Stomach (tissue), 9 donors: ENCODE results near the gene OPN5. TPM values are rescaled to one million over a fixed set of nuclear protein-coding genes. Genes with fewer than 3 reads are reported as not detected.

ENCODE experiments used
- DNase-seq, 2 donors: peaks; one replicate each; pipeline versions ENCODE4 v3.0.0 to v3.0.0-alpha.2; 2013 to 2019
- H3K27ac ChIP-seq, 5 donors: fragments of 200-600 bp in 4 of 5; sonication (generic) in 4 of 5; one replicate each; pipeline ENCODE4 v1.5.1; 2013 to 2019; ENCODE audit warnings: mild to moderate bottlenecking in 1 of 5, moderate library complexity in 1 of 5
- H3K27me3 ChIP-seq, 3 donors: fragments of 200-600 bp; sonication (generic); one replicate each; pipeline ENCODE4 v1.5.1; 2017 to 2019; ENCODE audit warnings: mixed run types in 1 of 3
- H3K36me3 ChIP-seq, 4 donors: fragments of 200-600 bp; sonication (generic); 1 replicate in 3 of 4; 2 replicates in 1 of 4; pipeline ENCODE4 v1.5.1; 2016 to 2019
- H3K4me1 ChIP-seq, 4 donors: fragments of 200-600 bp; sonication (generic); one replicate each; pipeline ENCODE4 v1.5.1; 2016 to 2019
- H3K4me3 ChIP-seq, 4 donors: fragments of 200-600 bp; sonication (generic) in 3 of 4; one replicate each; pipeline ENCODE4 v1.5.1; 2016 to 2019; ENCODE audit warnings: mild to moderate bottlenecking in 1 of 4
- H3K9me3 ChIP-seq, 4 donors: fragments of 200-600 bp; sonication (generic); one replicate each; pipeline ENCODE4 v1.5.1; 2016 to 2019
- EP300 ChIP-seq: sonication (generic); formaldehyde crosslinking; IDR thresholded peaks from one replicate; pipeline ENCODE4 v1.6.1; 2017; ENCODE audit warnings: antibody characterized with exemption
- POLR2A ChIP-seq, 4 donors: fragments of 450-650 bp; IDR thresholded peaks; one replicate each; pipeline ENCODE4 v1.6.1; 2016; ENCODE audit warnings: antibody characterized with exemption in 4 of 4, control low read depth in 2 of 4, mild to moderate bottlenecking in 1 of 4, moderate library complexity in 1 of 4
- POLR2AphosphoS5 ChIP-seq, 3 donors: sonication (generic); formaldehyde crosslinking; IDR thresholded peaks; one replicate each; pipeline ENCODE4 v1.6.1; 2016; ENCODE audit warnings: antibody characterized with exemption in 3 of 3
- whole genome bisulfite sequencing, 5 donors: extraction: QIAGEN DNeasy Blood & Tissue Kit in 3 of 5; methylation state at CpG; one replicate each; pipeline versions ENCODE4 v1.1.5 to v1.1.7; 2013 to 2018; 5-methylcytosine and 5-hydroxymethylcytosine counted together
- intact Hi-C: fragments of 100-400 bp; cut with DNase I; formaldehyde crosslinking; loops from one replicate; pipeline ENCODE4 v1.15.1; 2023; ENCODE audit warnings: low total_unique reads
- polyA plus RNA-seq, 3 donors: library from polyadenylated mRNA; stranded (reverse); fragments of 200-250 nt; gene quantifications; one replicate each; pipeline ENCODE4 v1.2.3, GENCODE V29; 2013
- total RNA-seq, 5 donors: library from RNA; depleted of rRNA; stranded (reverse); fragments of >200 nt; gene quantifications; one replicate each; pipeline versions ENCODE4 v1.1.0 to v1.2.3, GENCODE V29; 2014 to 2016
- TF ChIP-seq, protein P1 (sequence below), 7 experiments: fragments of 450-650 bp in 4 of 7; fragments of 200-600 bp in 3 of 7; sonication (generic) in 3 of 7; IDR thresholded peaks; one replicate each; pipeline ENCODE4 v1.5.1; 2016 to 2019; ENCODE audit warnings: antibody characterized with exemption in 7 of 7, control low read depth in 2 of 7, mild to moderate bottlenecking in 1 of 7
- donor health status: healthy with polysubstance abuse.
- donor health status: Bipolar disorder and iron deficiency.
- donor health status: healthy.

OPN5 gene
- total and polyA plus RNA-seq, 8 donors = 0.19 TPM; not detected in 7

DNA sequence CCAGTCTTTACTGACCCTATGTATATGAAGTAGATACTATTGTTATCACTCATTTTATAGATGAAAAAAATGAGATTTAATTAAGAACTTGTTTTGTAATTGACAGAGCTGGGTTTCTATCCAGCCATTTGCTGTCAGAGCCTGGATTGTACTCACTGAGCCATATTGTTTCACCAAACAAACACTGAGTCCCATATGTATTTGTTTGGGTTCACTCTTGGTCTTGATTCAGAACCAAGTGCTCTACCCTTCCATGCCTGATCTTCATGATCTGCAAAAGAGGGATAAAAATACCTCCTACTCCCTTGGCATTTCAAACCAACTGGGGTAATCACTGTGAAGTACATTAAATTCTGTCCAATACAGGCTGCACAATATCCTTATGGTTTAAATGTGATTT is 52.4 kb downstream of the OPN5 start:
- H3K9me3 ChIP-seq = no peaks in the 10 kb centered on the region
- TF ChIP-seq, protein P1, sequence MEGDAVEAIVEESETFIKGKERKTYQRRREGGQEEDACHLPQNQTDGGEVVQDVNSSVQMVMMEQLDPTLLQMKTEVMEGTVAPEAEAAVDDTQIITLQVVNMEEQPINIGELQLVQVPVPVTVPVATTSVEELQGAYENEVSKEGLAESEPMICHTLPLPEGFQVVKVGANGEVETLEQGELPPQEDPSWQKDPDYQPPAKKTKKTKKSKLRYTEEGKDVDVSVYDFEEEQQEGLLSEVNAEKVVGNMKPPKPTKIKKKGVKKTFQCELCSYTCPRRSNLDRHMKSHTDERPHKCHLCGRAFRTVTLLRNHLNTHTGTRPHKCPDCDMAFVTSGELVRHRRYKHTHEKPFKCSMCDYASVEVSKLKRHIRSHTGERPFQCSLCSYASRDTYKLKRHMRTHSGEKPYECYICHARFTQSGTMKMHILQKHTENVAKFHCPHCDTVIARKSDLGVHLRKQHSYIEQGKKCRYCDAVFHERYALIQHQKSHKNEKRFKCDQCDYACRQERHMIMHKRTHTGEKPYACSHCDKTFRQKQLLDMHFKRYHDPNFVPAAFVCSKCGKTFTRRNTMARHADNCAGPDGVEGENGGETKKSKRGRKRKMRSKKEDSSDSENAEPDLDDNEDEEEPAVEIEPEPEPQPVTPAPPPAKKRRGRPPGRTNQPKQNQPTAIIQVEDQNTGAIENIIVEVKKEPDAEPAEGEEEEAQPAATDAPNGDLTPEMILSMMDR (IDR thresholded peaks at IDR 0.05) = no peak
- TF ChIP-seq EP300 (no peak), POLR2AphosphoS5 (IDR thresholded peaks at IDR 0.05) (no peak), POLR2A (IDR thresholded peaks at IDR 0.05) (no peak)
- H3K27ac ChIP-seq = no peak overlapping the region
- no peaks in the 10 kb centered on the region for H3K36me3 ChIP-seq
- H3K4me1 ChIP-seq = no peaks in the 10 kb centered on the region
- intact Hi-C loops = no loop called here
- DNase-seq = no peak
- H3K27me3 ChIP-seq = no peaks in the 10 kb centered on the region
- no peak overlapping the region for H3K4me3 ChIP-seq

DNA sequence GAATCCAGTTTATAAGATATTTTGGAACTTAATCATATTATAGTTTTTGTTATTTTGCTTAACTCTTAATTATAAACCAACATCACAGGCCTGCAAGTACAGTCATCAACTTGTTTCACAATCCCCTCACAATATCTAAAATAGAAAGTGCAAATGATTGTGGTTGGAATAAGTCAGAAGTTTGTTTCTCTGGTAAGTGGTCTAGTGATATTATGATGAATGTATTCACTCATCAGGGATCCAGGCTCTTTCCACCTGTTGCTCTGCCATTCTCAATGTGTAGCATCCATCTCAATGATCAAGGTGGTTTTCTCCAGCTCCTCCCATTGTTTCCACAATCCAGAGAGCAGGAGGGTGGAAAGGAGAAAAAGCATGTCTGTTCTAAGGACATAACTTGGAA is 54.2 kb downstream of the OPN5 start:
- intact Hi-C loops = no loop called here
- no peak overlapping the region for H3K4me3 ChIP-seq
- TF ChIP-seq, protein P1 (IDR thresholded peaks at IDR 0.05) = no peak
- TF ChIP-seq POLR2AphosphoS5 (IDR thresholded peaks at IDR 0.05) = no peak
- no peak for TF ChIP-seq EP300
- no peak for TF ChIP-seq POLR2A (IDR thresholded peaks at IDR 0.05)
- H3K27ac ChIP-seq = no peak overlapping the region
- H3K4me1 ChIP-seq = no peaks in the 10 kb centered on the region
- H3K9me3 ChIP-seq = no peaks in the 10 kb centered on the region
- H3K36me3 ChIP-seq = no peaks in the 10 kb centered on the region
- H3K27me3 ChIP-seq = no peaks in the 10 kb centered on the region
- no peak for DNase-seq

DNA sequence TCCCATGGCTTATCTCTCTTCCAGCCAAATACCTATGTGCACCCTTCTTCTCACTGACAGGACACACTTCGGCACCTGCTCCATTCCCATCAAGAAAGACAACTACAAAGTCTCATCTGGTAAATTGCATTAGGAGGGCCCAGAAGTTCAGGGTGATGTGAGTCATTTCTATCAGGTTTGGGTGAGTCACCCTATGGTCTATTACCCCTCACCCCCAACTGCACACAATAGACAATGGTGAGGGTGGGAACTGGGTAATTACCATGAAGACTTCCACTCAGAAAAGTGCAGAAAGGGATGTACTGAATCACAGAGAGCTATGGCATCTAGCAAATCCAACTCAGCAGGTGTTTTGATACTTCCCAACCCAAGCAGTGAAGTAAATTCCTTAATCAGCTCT is 54.8 kb downstream of the OPN5 start:
- Histone ChIP-seq H3K9me3 (no peaks in the 10 kb centered on the region), H3K27ac (no peak overlapping the region), H3K36me3 (no peaks in the 10 kb centered on the region), H3K4me1 (no peaks in the 10 kb centered on the region), H3K27me3 (no peaks in the 10 kb centered on the region), H3K4me3 (no peak overlapping the region)
- 80 to 85% (median 84%) methylated on average over 1 of the region's 1 CpG for WGBS, 5 donors
- intact Hi-C loops = no loop called here
- TF ChIP-seq POLR2A (IDR thresholded peaks at IDR 0.05) (no peak), EP300 (no peak), POLR2AphosphoS5 (IDR thresholded peaks at IDR 0.05) (no peak)
- TF ChIP-seq, protein P1 (IDR thresholded peaks at IDR 0.05) = no peak
- DNase-seq = no peak

DNA sequence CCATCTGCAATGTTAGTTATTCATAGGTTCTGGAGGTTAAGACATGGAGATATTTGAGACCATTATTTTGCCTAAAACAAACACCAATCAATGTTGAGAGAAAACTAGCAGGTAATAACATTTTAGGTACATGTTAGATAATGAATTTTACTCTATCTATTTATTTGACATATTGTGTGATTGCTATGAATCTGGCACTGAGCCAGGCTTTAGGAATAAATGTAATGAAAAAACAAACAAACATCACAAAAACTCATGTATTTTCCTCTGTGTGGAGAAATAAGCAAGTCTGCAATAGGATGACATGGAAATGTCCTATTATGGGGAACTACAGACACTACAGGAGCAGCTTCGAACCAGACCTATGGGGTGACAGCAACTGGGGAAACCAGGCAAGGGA is 57.8 kb downstream of the OPN5 start:
- H3K4me1 ChIP-seq = no peaks in the 10 kb centered on the region
- no peak overlapping the region for H3K27ac ChIP-seq
- intact Hi-C loops = no loop called here
- H3K4me3 ChIP-seq = no peak overlapping the region
- DNase-seq = no peak
- TF ChIP-seq EP300 (no peak), POLR2AphosphoS5 (IDR thresholded peaks at IDR 0.05) (no peak), POLR2A (IDR thresholded peaks at IDR 0.05) (no peak)
- TF ChIP-seq, protein P1 (IDR thresholded peaks at IDR 0.05) = no peak
- H3K27me3 ChIP-seq = no peaks in the 10 kb centered on the region
- no peaks in the 10 kb centered on the region for H3K9me3 ChIP-seq
- 79 to 93% (median 88%) methylated on average over 1 of the region's 1 CpG for WGBS, 5 donors
- no peaks in the 10 kb centered on the region for H3K36me3 ChIP-seq

DNA sequence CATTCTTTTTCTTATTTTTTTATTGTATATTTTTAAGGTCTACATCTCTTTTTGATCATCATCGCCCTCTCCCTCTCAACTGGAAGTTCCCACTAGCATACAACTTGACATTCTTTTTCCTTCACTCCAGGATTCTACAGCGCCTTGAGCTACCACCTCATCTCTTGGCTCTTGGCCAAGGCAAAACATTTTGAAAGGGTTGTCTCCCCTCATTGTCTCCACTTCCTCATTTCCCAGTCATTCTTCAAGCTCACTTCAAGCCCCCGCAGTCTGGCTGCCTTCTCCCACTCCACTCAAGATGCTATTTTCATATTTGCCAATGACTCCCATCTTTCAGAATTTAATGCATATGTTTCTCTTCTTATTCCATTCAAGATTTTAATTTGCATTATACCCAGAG is 63.0 kb downstream of the OPN5 start:
- no peak overlapping the region for H3K27ac ChIP-seq
- DNase-seq = no peak
- 74 to 90% (median 82%) methylated on average over 3 of the region's 3 CpGs for WGBS, 5 donors
- no peaks in the 10 kb centered on the region for H3K27me3 ChIP-seq
- intact Hi-C loops = no loop called here
- H3K4me3 ChIP-seq = no peak overlapping the region
- TF ChIP-seq EP300 (no peak), POLR2A (IDR thresholded peaks at IDR 0.05) (no peak), POLR2AphosphoS5 (IDR thresholded peaks at IDR 0.05) (no peak)
- TF ChIP-seq, protein P1 (IDR thresholded peaks at IDR 0.05) = no peak
- H3K4me1 ChIP-seq = no peaks in the 10 kb centered on the region
- H3K9me3 ChIP-seq = no peaks in the 10 kb centered on the region
- no peaks in the 10 kb centered on the region for H3K36me3 ChIP-seq
